Stimulated activated CD4-positive, alpha-beta T cell treated with anti-CD3 and anti-CD28 coated beads, Interleukin-12 subunit alpha, Interleukin-12 subunit beta, amount 100 ng/mL, for 4 hours (primary cell): ENCODE results near the gene GAREM1.

Experiments
- DNase-seq: peaks from one replicate; pipeline ENCODE4 v3.0.0-alpha.2; 2020

Gene GAREM1

DNA sequence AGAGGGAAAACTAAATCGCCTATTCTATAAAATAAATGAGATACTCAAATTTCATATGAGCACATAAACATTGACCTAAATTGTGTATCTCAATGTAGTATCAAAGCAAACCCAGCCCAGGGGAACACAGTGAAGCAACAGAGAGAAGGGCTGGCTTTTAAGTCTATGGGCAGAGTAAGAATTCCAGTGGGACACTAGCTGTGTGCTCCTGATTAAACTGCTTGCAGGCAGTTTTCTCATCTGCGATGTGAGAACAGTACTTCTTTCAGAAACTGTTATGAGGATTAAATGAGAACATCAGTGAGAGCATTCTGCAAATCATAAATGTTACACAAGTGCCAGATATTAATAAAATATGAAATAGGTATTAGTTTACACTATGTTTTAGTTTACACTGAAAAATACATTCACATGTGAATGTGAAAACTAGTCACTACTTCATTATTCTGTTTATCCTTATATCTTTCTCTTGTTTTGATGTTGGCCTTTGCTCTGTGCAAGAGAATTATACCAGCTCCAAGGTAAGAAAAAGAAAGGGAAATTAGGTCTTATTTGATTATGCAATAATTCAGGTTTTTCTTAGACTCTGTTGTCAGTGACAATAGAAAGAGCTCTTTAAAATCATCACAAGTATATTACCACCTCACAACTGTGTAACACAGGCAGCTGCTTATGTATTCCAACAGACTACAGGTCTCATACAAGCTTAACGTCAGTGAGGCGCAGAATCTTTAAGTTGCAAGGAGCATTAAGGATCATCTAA, 47.5 kb downstream of the GAREM1 start:
- DNase-seq, result no peak

GRCh38 chr18:32422201-32422600, 48.5 kb downstream of the GAREM1 start:
- DNase-seq, result no peak

GRCh38 chr18:32420084-32420750, 50.5 kb downstream of the GAREM1 start:
- no peak for DNase-seq

DNA sequence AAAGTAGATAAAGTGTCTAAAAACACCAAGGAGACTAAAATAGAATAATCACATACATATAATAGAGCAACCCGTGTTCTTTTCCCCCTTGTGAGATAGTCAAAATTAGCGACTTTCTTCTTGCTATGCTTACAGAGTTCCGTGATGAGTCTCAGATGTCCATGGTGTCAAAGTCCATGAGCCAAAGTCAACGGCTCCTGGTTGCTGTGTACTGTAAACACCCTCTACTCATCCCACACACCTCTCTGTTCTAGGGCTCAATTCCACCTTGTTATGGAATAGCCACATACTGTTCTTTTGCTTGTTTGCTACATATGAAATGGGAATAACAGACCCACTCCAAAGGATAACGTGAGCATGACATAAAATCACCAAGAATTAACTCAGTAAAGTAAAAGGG, 52.5 kb downstream of the GAREM1 start:
- DNase-seq, result no peak

GRCh38 chr18:32405588-32405987, 65.1 kb downstream of the GAREM1 start:
- DNase-seq, result no peak

DNA sequence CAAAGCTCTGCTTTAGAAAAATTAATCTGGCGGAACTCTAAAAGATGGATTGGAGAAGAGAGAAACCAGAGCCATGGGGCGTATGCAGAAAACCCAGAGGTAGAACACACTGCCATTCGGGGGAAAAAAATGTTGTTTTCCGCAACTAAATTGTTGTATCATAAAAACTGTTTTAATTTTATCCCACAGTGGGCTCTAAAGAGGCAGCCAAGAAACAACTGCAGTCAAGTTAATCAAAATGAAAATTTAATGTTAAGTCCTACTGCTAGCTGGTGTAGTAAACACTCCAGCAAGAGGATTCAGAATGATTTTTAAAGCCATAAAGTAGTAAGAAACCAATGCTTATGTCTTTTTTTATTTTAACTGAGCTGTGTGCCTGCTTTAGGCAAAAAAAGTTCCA, 69.1 kb downstream of the GAREM1 start:
- no peak for DNase-seq

DNA sequence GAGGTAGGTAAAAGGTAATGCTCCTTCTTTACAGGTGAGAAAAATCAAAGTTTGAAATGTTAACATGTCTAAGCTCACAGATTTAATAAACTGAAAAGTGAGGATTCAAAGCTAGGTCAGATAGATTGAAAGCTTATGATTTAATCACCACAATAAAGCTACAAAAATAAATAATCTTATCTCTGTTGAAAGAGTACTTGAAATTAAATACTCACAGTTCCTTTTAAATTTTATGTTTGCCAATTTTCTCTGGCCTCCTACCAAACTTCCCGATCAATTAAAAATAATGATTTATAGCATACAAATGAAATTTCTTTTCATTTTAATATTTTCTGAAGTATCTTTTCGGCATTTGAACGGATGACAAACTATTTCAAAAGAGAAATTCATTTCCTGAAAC, 77.3 kb downstream of the GAREM1 start:
- DNase-seq, result no peak

GRCh38 chr18:32391126-32391525, 79.6 kb downstream of the GAREM1 start:
- no peak for DNase-seq

GRCh38 chr18:32389858-32390257, 80.8 kb downstream of the GAREM1 start:
- no peak for DNase-seq

- DNase-seq, result no peak
Measured at GRCh38 chr18:32389191-32389590, 81.5 kb downstream of the GAREM1 start.

DNA sequence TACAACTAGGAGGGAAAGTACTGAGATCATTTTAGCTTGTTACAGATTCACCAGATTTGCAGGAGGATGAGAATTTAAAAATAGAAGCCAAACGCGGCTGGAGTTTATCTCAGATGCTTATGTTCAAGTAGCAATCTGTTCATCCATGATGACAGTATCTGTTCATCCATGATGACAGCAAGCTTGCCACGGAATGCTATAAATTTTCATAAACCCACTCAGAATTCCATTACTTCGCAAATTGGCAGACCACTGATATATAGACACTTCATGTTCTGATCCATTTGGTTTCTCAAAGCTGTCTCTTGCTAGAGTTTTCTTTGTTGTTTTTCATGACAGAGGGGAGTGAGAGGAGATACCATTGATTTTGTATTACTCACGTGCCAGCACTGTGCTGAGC, 84.2 kb downstream of the GAREM1 start:
- DNase-seq, result no peak

- no peak for DNase-seq
Measured at GRCh38 chr18:32383050-32383819, 87.4 kb downstream of the GAREM1 start.

GRCh38 chr18:32381761-32382160, 88.9 kb downstream of the GAREM1 start:
- DNase-seq, result no peak

- no peak for DNase-seq
Measured at GRCh38 chr18:32380559-32380958, 90.1 kb downstream of the GAREM1 start.

- DNase-seq, result no peak
Measured at GRCh38 chr18:32379891-32380290, 90.8 kb downstream of the GAREM1 start.

DNA sequence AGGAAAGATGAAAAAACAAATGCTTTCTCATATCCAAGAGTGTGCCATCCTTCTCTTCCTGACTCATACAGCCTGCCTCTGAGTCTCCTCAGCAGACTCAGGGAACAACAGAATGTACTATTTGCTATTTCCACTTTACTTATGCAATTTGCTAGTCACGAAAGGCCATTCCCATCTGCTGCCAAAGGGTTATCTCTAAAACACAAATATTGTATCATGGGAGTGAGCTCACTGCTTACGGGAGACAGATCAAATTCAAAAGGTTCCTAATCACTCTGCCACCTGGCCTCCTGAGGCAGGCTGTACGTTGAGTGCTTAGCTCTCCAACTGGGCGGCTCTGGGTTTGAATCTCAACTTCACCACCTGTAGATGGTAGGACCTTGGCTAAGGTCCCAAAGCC, 92.0 kb downstream of the GAREM1 start:
- DNase-seq, result no peak

- DNase-seq, result no peak
Measured at GRCh38 chr18:32373995-32374394, 96.7 kb downstream of the GAREM1 start.

- DNase-seq, result no peak
Measured at GRCh38 chr18:32373505-32373904, 97.2 kb downstream of the GAREM1 start.

GRCh38 chr18:32372381-32373061, 98.2 kb downstream of the GAREM1 start:
- no peak for DNase-seq

- DNase-seq, result no peak
Measured at GRCh38 chr18:32372047-32372380, 98.7 kb downstream of the GAREM1 start.

DNA sequence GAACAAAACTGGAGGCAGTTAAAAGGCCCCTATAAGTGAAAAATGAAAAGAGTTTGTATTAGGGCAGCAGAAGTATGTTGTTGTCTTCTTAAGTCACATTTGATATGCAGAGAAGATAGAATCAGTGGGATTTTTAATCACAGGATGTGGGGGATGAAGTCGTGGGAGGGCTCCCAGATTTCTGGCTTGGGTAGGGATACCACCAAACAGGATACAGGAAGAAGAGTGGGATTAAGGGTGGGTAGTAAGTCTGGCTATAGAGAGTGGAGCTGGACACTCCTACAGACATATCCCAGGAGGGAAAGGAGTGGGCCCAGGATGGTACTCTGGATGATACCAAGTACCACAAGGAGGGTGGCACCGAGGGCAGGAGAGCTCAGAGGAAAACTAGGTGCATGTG, 99.3 kb downstream of the GAREM1 start:
- DNase-seq, result no peak

DNA sequence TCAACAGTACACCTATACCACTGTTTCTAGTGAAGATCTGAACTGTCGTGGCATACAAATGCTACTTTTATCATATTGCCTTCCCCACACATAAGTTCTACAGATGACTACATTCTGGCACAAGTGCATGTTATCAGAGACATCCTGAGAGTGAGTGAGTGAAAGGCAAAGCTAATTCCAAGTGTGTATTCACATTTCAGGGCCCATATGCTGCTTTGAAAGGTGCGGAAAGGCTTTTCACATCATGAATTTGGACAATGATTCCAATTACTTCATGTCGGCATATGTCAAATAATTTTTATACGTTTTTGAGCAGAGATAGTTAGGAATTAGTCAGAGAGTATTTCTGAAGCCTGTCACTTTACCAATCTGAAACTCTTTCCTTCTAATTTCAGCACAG, 101.7 kb downstream of the GAREM1 start:
- DNase-seq, result no peak

GRCh38 chr18:32368170-32368569, 102.5 kb downstream of the GAREM1 start:
- no peak for DNase-seq
